ENCODE data around the gene IGF2R. TPM values are rescaled to one million over a fixed set of nuclear protein-coding genes. Genes with fewer than 3 reads are reported as not detected.

Gene IGF2R
- total RNA-seq, 2 donors from 2014 or later: 50.8 TPM

- Histone ChIP-seq H3K4me1 (peaks cover 25% of the 10 kb centered on the region), H3K9me3 (no peaks in the 10 kb centered on the region), H3K4me3 (no peak overlapping the region), H3K27ac (peak overlapping the region in 1 of 4 donors; percentile 22), H3K27me3 (no peaks in the 10 kb centered on the region), H3K36me3 (replicated peaks in 1 of 2; ENCODE audit: insufficient read depth in 1 of 2, low read depth in 2 of 2) (no peaks in the 10 kb centered on the region)
- DNase-seq (peak; percentile 47 to 63 (median 58)), ATAC-seq (peak; percentile 36)
- intact Hi-C loops (cut with DNase I): no loop called here
- TF ChIP-seq POLR2A (IDR thresholded peaks at IDR 0.05) (no peak), CTCF (IDR thresholded peaks at IDR 0.05) (no peak)
- 17 to 22% methylated on average over 8 of the region's 8 CpGs for WGBS, 2 donors
Observed at GRCh38 chr6:159929819-159930218, 39.1 kb upstream of the IGF2R start.

- no peak for TF ChIP-seq CTCF (IDR thresholded peaks at IDR 0.05)
- no peak for TF ChIP-seq POLR2A (IDR thresholded peaks at IDR 0.05)
- no peaks in the 10 kb centered on the region for H3K9me3 ChIP-seq
- WGBS, 2 donors: 77 to 80% methylated on average over 3 of the region's 3 CpGs
- H3K4me3 ChIP-seq: no peak overlapping the region
- no peaks in the 10 kb centered on the region for H3K27me3 ChIP-seq
- no peak for ATAC-seq
- peaks cover 31% of the 10 kb centered on the region for H3K4me1 ChIP-seq
- no peak overlapping the region for H3K27ac ChIP-seq
- H3K36me3 ChIP-seq (replicated peaks in 1 of 2; ENCODE audit: insufficient read depth in 1 of 2, low read depth in 2 of 2): no peaks in the 10 kb centered on the region
- no peak for DNase-seq
- intact Hi-C loops (cut with DNase I): no loop called here
Observed at GRCh38 chr6:159931112-159931511, 37.8 kb upstream of the IGF2R start.

GRCh38 chr6:159931846-159932245 is 37.0 kb upstream of the IGF2R start:
- Histone ChIP-seq H3K4me1 (peaks cover 27% of the 10 kb centered on the region), H3K36me3 (replicated peaks in 1 of 2; ENCODE audit: insufficient read depth in 1 of 2, low read depth in 2 of 2) (no peaks in the 10 kb centered on the region), H3K27ac (no peak overlapping the region), H3K27me3 (no peaks in the 10 kb centered on the region), H3K9me3 (no peaks in the 10 kb centered on the region), H3K4me3 (no peak overlapping the region)
- ATAC-seq (no peak), DNase-seq (no peak)
- WGBS, 2 donors: 80 to 82% methylated on average over 4 of the region's 4 CpGs
- no peak for TF ChIP-seq CTCF (IDR thresholded peaks at IDR 0.05)
- TF ChIP-seq POLR2A (IDR thresholded peaks at IDR 0.05): no peak
- intact Hi-C loops (cut with DNase I): no loop called here

GRCh38 chr6:159933077-159933476 is 35.8 kb upstream of the IGF2R start:
- no peak for DNase-seq
- Histone ChIP-seq H3K4me3 (no peak overlapping the region), H3K4me1 (peaks cover 24% of the 10 kb centered on the region), H3K36me3 (replicated peaks in 1 of 2; ENCODE audit: insufficient read depth in 1 of 2, low read depth in 2 of 2) (no peaks in the 10 kb centered on the region), H3K9me3 (no peaks in the 10 kb centered on the region), H3K27me3 (no peaks in the 10 kb centered on the region), H3K27ac (no peak overlapping the region)
- TF ChIP-seq CTCF (IDR thresholded peaks at IDR 0.05): no peak
- TF ChIP-seq POLR2A (IDR thresholded peaks at IDR 0.05): no peak
- ATAC-seq: no peak
- WGBS, 2 donors: 91 to 92% methylated on average over 1 of the region's 1 CpG
- intact Hi-C loops (cut with DNase I): no loop called here

- TF ChIP-seq CTCF (IDR thresholded peaks at IDR 0.05): no peak
- TF ChIP-seq POLR2A (IDR thresholded peaks at IDR 0.05): no peak
- peaks cover 25% of the 10 kb centered on the region for H3K4me1 ChIP-seq
- H3K4me3 ChIP-seq: no peak overlapping the region
- H3K27ac ChIP-seq: no peak overlapping the region
- no peak for ATAC-seq
- intact Hi-C loops (cut with DNase I): no loop called here
- H3K36me3 ChIP-seq (replicated peaks in 1 of 2; ENCODE audit: insufficient read depth in 1 of 2, low read depth in 2 of 2): no peaks in the 10 kb centered on the region
- H3K9me3 ChIP-seq: no peaks in the 10 kb centered on the region
- H3K27me3 ChIP-seq: no peaks in the 10 kb centered on the region
- 82 to 93% methylated on average over 2 to 4 of the region's 4 CpGs for WGBS, 2 donors
- no peak for DNase-seq
Observed at GRCh38 chr6:159934181-159934580, 34.7 kb upstream of the IGF2R start.
